GM19035 (cell line): ENCODE data around the gene CCDC51.
"Not testable (repeated sequence)": the region's sequence is repeated elsewhere in the genome, so short reads cannot be mapped to it uniquely, and the experiment has no call there.

Experiments used
- ATAC-seq: cut with Tn5 transposase; IDR thresholded peaks from one replicate; pipeline ENCODE4 v1.9.1; 2021; ENCODE audit not compliant: unreplicated experiment

Gene CCDC51

GRCh38 chr3:48466386-48467109, 26.6 kb upstream of the CCDC51 start:
- peak; percentile 23 for ATAC-seq

- ATAC-seq = peak; percentile 85
Measured at GRCh38 chr3:48465531-48466378, 25.8 kb upstream of the CCDC51 start.

- ATAC-seq = no peak
Measured at GRCh38 chr3:48465237-48465530, 25.3 kb upstream of the CCDC51 start.

GRCh38 chr3:48464713-48465221, 24.8 kb upstream of the CCDC51 start:
- ATAC-seq = no peak

- ATAC-seq = no peak
Measured at GRCh38 chr3:48463703-48464102, 23.8 kb upstream of the CCDC51 start.

GRCh38 chr3:48461767-48462166, 21.8 kb upstream of the CCDC51 start:
- ATAC-seq = not testable (repeated sequence)

GRCh38 chr3:48460517-48460902, 20.6 kb upstream of the CCDC51 start:
- ATAC-seq = no peak

- no peak for ATAC-seq
Measured at GRCh38 chr3:48459773-48460516, 20.0 kb upstream of the CCDC51 start.

GRCh38 chr3:48459331-48459730, 19.4 kb upstream of the CCDC51 start:
- ATAC-seq = no peak

- ATAC-seq = no peak
Measured at GRCh38 chr3:48456456-48456855, 16.5 kb upstream of the CCDC51 start.

GRCh38 chr3:48451270-48451669, 11.4 kb upstream of the CCDC51 start:
- no peak for ATAC-seq

GRCh38 chr3:48446425-48447193, 6.7 kb upstream of the CCDC51 start, which contains the start of gene ATRIP:
TSS of gene ATRIP (plus strand) at chr3:48446737. CDS start at chr3:48446846, 109 bp downstream.
- peak; percentile 86 for ATAC-seq

GRCh38 chr3:48446043-48446424, 6.1 kb upstream of the CCDC51 start:
- no peak for ATAC-seq

- ATAC-seq = no peak
Measured at GRCh38 chr3:48445277-48445882, 5.5 kb upstream of the CCDC51 start.

GRCh38 chr3:48441940-48442339, 2.0 kb upstream of the CCDC51 start:
- ATAC-seq = no peak

GRCh38 chr3:48440590-48440958, 655 bp upstream of the CCDC51 start:
- ATAC-seq = no peak

GRCh38 chr3:48437812-48438211, 2.1 kb downstream of the CCDC51 start:
- no peak for ATAC-seq

GRCh38 chr3:48436855-48437254, 3.1 kb downstream of the CCDC51 start:
- no peak for ATAC-seq

GRCh38 chr3:48436477-48436787, 3.5 kb downstream of the CCDC51 start:
- ATAC-seq = no peak

GRCh38 chr3:48435774-48436476, 4.0 kb downstream of the CCDC51 start:
- ATAC-seq = peak; percentile 38
